ENCODE measurements around the gene CMC4.

The CMC4 gene

GRCh38 chrX:155070975-155071693 lies at the start of gene CMC4, which contains the start of the genes BRCC3 and MTCP1:
TSS of gene CMC4 (minus strand) at chrX:155071136. CDS start at chrX:155064023, 7,113 bp downstream.
TSS of gene BRCC3 (plus strand) at chrX:155071508. CDS start at chrX:155071528, 20 bp downstream.
TSS of gene MTCP1 (minus strand) at chrX:155071136. CDS start at chrX:155066010, 5,126 bp downstream.
- DNase-seq, result peak; percentile 79

GRCh38 chrX:155115174-155115819 lies 44.4 kb upstream of the CMC4 start:
- DNase-seq, result no peak

- no peak for DNase-seq
Measured at GRCh38 chrX:155113097-155113496, 42.2 kb upstream of the CMC4 start.

GRCh38 chrX:155112171-155112570 lies 41.2 kb upstream of the CMC4 start:
- no peak for DNase-seq

GRCh38 chrX:155108427-155108826 lies 37.5 kb upstream of the CMC4 start:
- no peak for DNase-seq

GRCh38 chrX:155105919-155106318 lies 35.0 kb upstream of the CMC4 start:
- DNase-seq, result no peak

GRCh38 chrX:155094468-155095061 lies 23.6 kb upstream of the CMC4 start:
- DNase-seq, result peak; percentile 45

GRCh38 chrX:155086961-155087735 lies 16.2 kb upstream of the CMC4 start:
- no peak for DNase-seq

- peak; percentile 53 for DNase-seq
Measured at GRCh38 chrX:155086202-155086840, 15.4 kb upstream of the CMC4 start.

- no peak for DNase-seq
Measured at GRCh38 chrX:155071694-155072280, 851 bp upstream of the CMC4 start.

GRCh38 chrX:155070663-155070974 lies 317 bp downstream of the CMC4 start:
- no peak for DNase-seq

GRCh38 chrX:155070038-155070437 lies 898 bp downstream of the CMC4 start:
- no peak for DNase-seq

GRCh38 chrX:155069414-155069813 lies 1.5 kb downstream of the CMC4 start:
- no peak for DNase-seq

GRCh38 chrX:155068165-155068564 lies 2.8 kb downstream of the CMC4 start:
- DNase-seq, result no peak

- DNase-seq, result no peak
Measured at GRCh38 chrX:155065035-155065734, 5.8 kb downstream of the CMC4 start.

GRCh38 chrX:155061760-155062159 lies 9.2 kb downstream of the CMC4 start:
- no peak for DNase-seq

- peak; percentile 60 for DNase-seq
Measured at GRCh38 chrX:155056877-155057792, 13.8 kb downstream of the CMC4 start.

GRCh38 chrX:155056471-155056870 lies 14.5 kb downstream of the CMC4 start:
- peak; percentile 36 for DNase-seq

GRCh38 chrX:155055494-155055893 lies 15.4 kb downstream of the CMC4 start:
- DNase-seq, result no peak

GRCh38 chrX:155054255-155054654 lies 16.7 kb downstream of the CMC4 start:
- DNase-seq, result no peak

- DNase-seq, result no peak
Measured at GRCh38 chrX:155053656-155054055, 17.3 kb downstream of the CMC4 start.

Measured in CD4-positive, alpha-beta T cell treated with Interleukin-6 for 4 hours (primary cell).